PC-9 (cell line): ENCODE results near the gene ADAMTS2. TPM values are rescaled to one million over a fixed set of nuclear protein-coding genes. Genes with fewer than 3 reads are reported as not detected.

ENCODE experiments used
- BruUV-seq: library from RNA; stranded (reverse); fragments of 400-500 nt; replicated peaks from 2 replicates; lab custom pipeline; 2021; lab: Mats Ljungman, UMichigan
- CTCF ChIA-PET: fragments of 300-600 bp; sonication (Branson Sonifier 250); formaldehyde crosslinking; loops from one replicate; lab custom pipeline; 2022; ENCODE audit warnings: antibody characterized with exemption; lab: Charles Lee
- POLR2A ChIA-PET: fragments of 300-600 bp; sonication (Branson Sonifier 250); formaldehyde crosslinking; loops from one replicate; lab custom pipeline; 2022; ENCODE audit warnings: antibody characterized with exemption; ENCODE audit not compliant: unreplicated experiment; lab: Charles Lee
- DNase-seq, 2 experiments: peaks; one replicate each; pipeline versions ENCODE4 v3.0.0 to v3.0.0-alpha.2; 2015 to 2022; ENCODE audit warnings: mixed read lengths in 1 of 2
- H2AFZ ChIP-seq: fragments of 200-600 bp; sonication (generic); 2 replicates; pipeline ENCODE4 v1.8.1; 2017; ENCODE audit warnings: antibody characterized with exemption
- H3F3A ChIP-seq: fragments of 200-600 bp; sonication (generic); 2 replicates; pipeline ENCODE4 v1.8.1; 2017; ENCODE audit warnings: antibody characterized with exemption, mild to moderate bottlenecking, low read depth; ENCODE audit not compliant: insufficient read depth
- H3K27ac ChIP-seq: fragments of 200-600 bp; sonication (generic); 2 replicates; pipeline ENCODE4 v1.6.1; 2016; ENCODE audit warnings: mixed run types
- H3K27me3 ChIP-seq: fragments of 200-600 bp; sonication (generic); 2 replicates; pipeline ENCODE4 v1.6.1; 2016; ENCODE audit warnings: low read depth, mixed run types; ENCODE audit not compliant: insufficient read depth
- H3K36me3 ChIP-seq: fragments of 200-600 bp; sonication (generic); 2 replicates; pipeline ENCODE4 v1.6.1; 2016; ENCODE audit warnings: low read depth, mixed run types
- H3K4me1 ChIP-seq: fragments of 200-600 bp; sonication (generic); replicated peaks from 2 replicates; pipeline ENCODE4 v1.6.1; 2016; ENCODE audit warnings: mixed run types; ENCODE audit not compliant: insufficient read depth
- H3K4me2 ChIP-seq: fragments of 200-600 bp; sonication (generic); 2 replicates; pipeline ENCODE4 v1.6.1; 2017; ENCODE audit warnings: mixed run types
- H3K4me3 ChIP-seq: fragments of 200-600 bp; sonication (generic); 2 replicates; pipeline ENCODE4 v1.6.1; 2016; ENCODE audit warnings: mixed run types
- H3K79me2 ChIP-seq: fragments of 200-600 bp; sonication (generic); 2 replicates; pipeline ENCODE4 v1.6.1; 2017; ENCODE audit warnings: low read depth, mixed run types
- H3K9me2 ChIP-seq: fragments of 200-600 bp; sonication (generic); 2 replicates; pipeline ENCODE4 v1.8.1; 2017; ENCODE audit warnings: mild to moderate bottlenecking; ENCODE audit not compliant: insufficient read depth
- H3K9me3 ChIP-seq: fragments of 200-600 bp; sonication (generic); 2 replicates; pipeline ENCODE4 v1.8.1; 2016; ENCODE audit warnings: low read depth; ENCODE audit not compliant: insufficient read depth
- H4K20me1 ChIP-seq: fragments of 200-600 bp; sonication (generic); 2 replicates; pipeline ENCODE4 v1.8.1; 2017; ENCODE audit not compliant: insufficient read depth
- CTCF ChIP-seq: fragments of 200-600 bp; sonication (generic); conservative IDR thresholded peaks from 2 replicates; pipeline ENCODE4 v1.6.1; 2017; ENCODE audit warnings: mixed run types, antibody characterized with exemption, mild to moderate bottlenecking, moderate library complexity
- EZH2 ChIP-seq: fragments of 200-600 bp; sonication (generic); IDR thresholded peaks from 2 replicates; pipeline ENCODE4 v1.8.0; 2017; ENCODE audit warnings: antibody characterized with exemption, low read depth
- intact Hi-C: fragments of 100-400 bp; cut with micrococcal nuclease; formaldehyde crosslinking; loops from one replicate; pipeline ENCODE4 v1.10.0; 2022; ENCODE audit not compliant: unreplicated experiment
- total RNA-seq: library from RNA; stranded (reverse); gene quantifications from 2 replicates; pipeline ENCODE4 v1.2.3, GENCODE V29; 2021

The ADAMTS2 gene
- total RNA-seq, 1 experiment from 2014 or later = not detected

DNA sequence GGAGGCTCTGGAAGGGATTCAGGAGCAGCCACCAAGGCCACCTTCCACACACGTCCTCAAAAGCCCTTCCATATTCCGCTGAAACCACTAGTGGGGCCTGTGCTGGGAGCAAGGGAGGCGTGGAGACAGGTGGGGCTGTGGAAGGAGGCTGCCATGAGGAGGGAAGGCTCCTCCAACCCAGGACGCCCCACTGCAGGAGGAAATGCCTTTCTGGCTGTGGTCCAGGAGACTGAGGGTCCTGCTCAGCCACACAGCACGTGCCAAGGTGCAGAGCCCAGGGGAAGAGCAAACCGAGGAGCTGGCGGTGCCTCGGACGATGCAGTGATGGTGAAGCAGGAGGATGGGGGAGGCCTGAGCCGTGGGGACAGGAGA is 49.5 kb downstream of the ADAMTS2 start:
- CTCF ChIA-PET = no interaction called here
- TF ChIP-seq EZH2 = no peak
- no peak for TF ChIP-seq CTCF
- Histone ChIP-seq H3K79me2 (no peaks in the 10 kb centered on the region), H3K27ac (no peak overlapping the region), H2AFZ (no peak overlapping the region), H3K9me3 (no peaks in the 10 kb centered on the region), H3K36me3 (no peaks in the 10 kb centered on the region), H3K4me3 (no peak overlapping the region), H3K9me2 (no peaks in the 10 kb centered on the region), H3K4me1 (no peaks in the 10 kb centered on the region), H4K20me1 (no peaks in the 10 kb centered on the region), H3K27me3 (peaks cover 93% of the 10 kb centered on the region), H3K4me2 (no peak overlapping the region), H3F3A (no peaks in the 10 kb centered on the region)
- POLR2A ChIA-PET = no interaction called here
- BruUV-seq = no TSS peak
- DNase-seq = no peak
- intact Hi-C loops = no loop called here

GRCh38 chr5:179294891-179295777 is 50.1 kb downstream of the ADAMTS2 start:
- H3K36me3 ChIP-seq = no peaks in the 10 kb centered on the region
- no peak overlapping the region for H3K4me3 ChIP-seq
- no peaks in the 10 kb centered on the region for H4K20me1 ChIP-seq
- no peaks in the 10 kb centered on the region for H3K9me2 ChIP-seq
- no peaks in the 10 kb centered on the region for H3K4me1 ChIP-seq
- POLR2A ChIA-PET = no interaction called here
- CTCF ChIA-PET = no interaction called here
- BruUV-seq = no TSS peak
- no peak for DNase-seq
- H3K9me3 ChIP-seq = no peaks in the 10 kb centered on the region
- intact Hi-C loops = no loop called here
- H3K27ac ChIP-seq = no peak overlapping the region
- H3F3A ChIP-seq = no peaks in the 10 kb centered on the region
- H3K27me3 ChIP-seq = peaks cover 93% of the 10 kb centered on the region
- TF ChIP-seq EZH2 (no peak), CTCF (no peak)
- no peak overlapping the region for H3K4me2 ChIP-seq
- no peak overlapping the region for H2AFZ ChIP-seq
- no peaks in the 10 kb centered on the region for H3K79me2 ChIP-seq

DNA sequence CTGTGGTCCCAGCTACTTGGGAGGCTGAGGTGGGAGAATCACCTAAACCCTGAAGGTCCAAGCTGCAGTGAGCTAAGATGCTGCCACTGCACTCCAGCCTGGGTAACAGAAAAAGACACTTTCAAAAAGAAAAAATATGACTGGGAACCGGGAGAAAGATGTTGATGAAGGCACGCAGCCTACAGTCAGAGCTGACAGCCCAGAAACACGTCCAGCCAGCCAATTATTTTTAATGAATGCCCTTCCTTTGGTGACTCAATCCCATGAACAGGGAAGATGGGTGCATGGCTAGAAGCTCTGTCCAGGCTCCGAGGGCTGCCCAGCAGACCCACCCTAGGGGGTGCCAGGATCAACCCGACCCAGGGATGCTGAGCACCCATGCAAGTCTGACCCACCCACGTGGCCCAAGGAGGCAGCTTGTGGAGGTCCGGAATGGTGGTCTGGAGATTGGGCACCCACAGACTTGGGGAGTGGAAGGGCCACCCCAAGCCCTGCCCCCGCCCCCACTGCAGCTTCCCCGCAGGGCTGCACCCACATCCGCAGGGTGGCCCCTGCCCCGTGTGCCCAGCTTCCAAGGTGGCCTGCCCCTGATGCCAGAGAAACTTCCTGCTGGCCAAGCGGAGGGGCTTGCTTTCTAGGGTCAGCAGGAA is 51.0 kb downstream of the ADAMTS2 start:
- ChIA-PET POLR2A (no interaction called here), CTCF (no interaction called here)
- Histone ChIP-seq H3K27ac (no peak overlapping the region), H3K9me3 (no peaks in the 10 kb centered on the region), H3F3A (no peaks in the 10 kb centered on the region), H3K27me3 (peaks cover 98% of the 10 kb centered on the region), H3K4me3 (no peak overlapping the region), H3K79me2 (no peaks in the 10 kb centered on the region), H3K4me2 (no peak overlapping the region), H3K36me3 (no peaks in the 10 kb centered on the region), H3K4me1 (no peaks in the 10 kb centered on the region), H2AFZ (no peak overlapping the region), H3K9me2 (no peaks in the 10 kb centered on the region), H4K20me1 (no peaks in the 10 kb centered on the region)
- TF ChIP-seq EZH2 (no peak), CTCF (no peak)
- no peak for DNase-seq
- intact Hi-C loops = no loop called here
- no TSS peak for BruUV-seq
